Body of pancreas (tissue), 4 donors: ENCODE measurements around the gene SLC18A3.

Source experiments
- CTCF ChIP-seq, 7 experiments: fragments of 450-650 bp in 4 of 7; fragments of 200-600 bp in 3 of 7; sonication (generic) in 3 of 7; IDR thresholded peaks; one replicate each; pipeline ENCODE4 v1.5.1; 2016 to 2019; ENCODE audit warnings: antibody characterized with exemption in 7 of 7
- POLR2A ChIP-seq, 3 donors: fragments of 450-650 bp; IDR thresholded peaks; one replicate each; pipeline ENCODE4 v1.6.1; 2016; ENCODE audit warnings: antibody characterized with exemption in 3 of 3, mild to moderate bottlenecking in 2 of 3

- TF ChIP-seq POLR2A (IDR thresholded peaks at IDR 0.05) (no peak), CTCF (IDR thresholded peaks at IDR 0.05) (no peak)
Measured at GRCh38 chr10:49625411-49625810, 15.3 kb downstream of the SLC18A3 start.
